Esophagus squamous epithelium (tissue), 5 donors: ENCODE measurements around the gene PRSS58. TPM values are rescaled to one million over a fixed set of nuclear protein-coding genes. Genes with fewer than 3 reads are reported as not detected.
A peak's percentile ranks its signal among the peaks of the same experiment; 100 is the strongest.

Experiments used
- DNase-seq: peaks from one replicate; lab custom pipeline; 2025; lab: John Stamatoyannopoulos, UW
- H3K27ac ChIP-seq, 4 donors: fragments of 200-600 bp; sonication (generic); one replicate each; pipeline ENCODE4 v1.5.1; 2016 to 2019; ENCODE audit warnings: mild to moderate bottlenecking in 1 of 4
- H3K27me3 ChIP-seq, 4 donors: fragments of 200-600 bp; sonication (generic); 1 replicate in 3 of 4; 2 replicates in 1 of 4; pipeline versions ENCODE4 v1.5.1 to v1.6.0; 2017 to 2021; ENCODE audit warnings: antibody characterized with exemption in 1 of 4
- H3K36me3 ChIP-seq, 3 donors: fragments of 200-600 bp; sonication (generic); one replicate each; pipeline ENCODE4 v1.5.1; 2016 to 2019
- H3K4me1 ChIP-seq, 3 donors: fragments of 200-600 bp; sonication (generic); one replicate each; pipeline ENCODE4 v1.5.1; 2017 to 2019
- H3K4me3 ChIP-seq, 4 donors: fragments of 200-600 bp; sonication (generic); 1 replicate in 3 of 4; 2 replicates in 1 of 4; pipeline ENCODE4 v1.5.1; 2016 to 2019; ENCODE audit warnings: mild to moderate bottlenecking in 2 of 4, moderate library complexity in 1 of 4
- H3K9me3 ChIP-seq, 3 donors: fragments of 200-600 bp; sonication (generic); one replicate each; pipeline ENCODE4 v1.5.1; 2016 to 2019
- CTCF ChIP-seq, 6 experiments: fragments of 450-650 bp in 4 of 6; fragments of 200-600 bp in 2 of 6; sonication (generic) in 2 of 6; IDR thresholded peaks; one replicate each; pipeline ENCODE4 v1.5.1; 2016 to 2019; ENCODE audit warnings: antibody characterized with exemption in 6 of 6, mild to moderate bottlenecking in 4 of 6, moderate library complexity in 4 of 6
- POLR2A ChIP-seq, 4 donors: fragments of 450-650 bp; IDR thresholded peaks; one replicate each; pipeline ENCODE4 v1.6.1; 2017; ENCODE audit warnings: antibody characterized with exemption in 4 of 4, mild to moderate bottlenecking in 4 of 4, moderate library complexity in 3 of 4
- WGBS, 2 donors: methylation state at CpG; one replicate each; pipeline ENCODE4 v1.1.5; 2018; 5-methylcytosine and 5-hydroxymethylcytosine counted together
- intact Hi-C: fragments of 100-400 bp; cut with DNase I; formaldehyde crosslinking; loops from one replicate; pipeline ENCODE4 v1.15.0; 2022
- total RNA-seq, 4 donors: library from RNA; depleted of rRNA; stranded (reverse); fragments of >200 nt; gene quantifications; one replicate each; pipeline ENCODE4 v1.1.0, GENCODE V29; 2016
- donor health status: DM: yes; HTN: yes; CAD: no.

PRSS58 gene
- total RNA-seq, 4 donors from 2014 or later = not detected

- no peaks in the 10 kb centered on the region for H3K27me3 ChIP-seq
- H3K9me3 ChIP-seq = no peaks in the 10 kb centered on the region
- WGBS, 2 donors = 36 to 51% methylated on average over 3 of the region's 3 CpGs
- H3K4me3 ChIP-seq = no peak overlapping the region
- H3K4me1 ChIP-seq = no peaks in the 10 kb centered on the region
- intact Hi-C loops = no loop called here
- no peaks in the 10 kb centered on the region for H3K36me3 ChIP-seq
- no peak for DNase-seq
- no peak overlapping the region for H3K27ac ChIP-seq
- TF ChIP-seq POLR2A (IDR thresholded peaks at IDR 0.05) = no peak
- no peak for TF ChIP-seq CTCF (IDR thresholded peaks at IDR 0.05)
Observed at GRCh38 chr7:142300689-142301088, 42.8 kb upstream of the PRSS58 start.

- Histone ChIP-seq H3K4me1 (no peaks in the 10 kb centered on the region), H3K27ac (no peak overlapping the region), H3K9me3 (no peaks in the 10 kb centered on the region), H3K36me3 (no peaks in the 10 kb centered on the region), H3K27me3 (no peaks in the 10 kb centered on the region), H3K4me3 (no peak overlapping the region)
- no peak for DNase-seq
- TF ChIP-seq POLR2A (IDR thresholded peaks at IDR 0.05) (no peak), CTCF (IDR thresholded peaks at IDR 0.05) (no peak)
- 48 to 62% methylated on average over 4 to 10 of the region's 10 CpGs for WGBS, 2 donors
- intact Hi-C loops = no loop called here
Observed at GRCh38 chr7:142299237-142299781, 41.5 kb upstream of the PRSS58 start.

GRCh38 chr7:142298627-142299026 is 40.8 kb upstream of the PRSS58 start:
- no peak for DNase-seq
- intact Hi-C loops = no loop called here
- WGBS, 2 donors = 33 to 49% methylated on average over 5 of the region's 5 CpGs
- no peaks in the 10 kb centered on the region for H3K36me3 ChIP-seq
- no peak overlapping the region for H3K27ac ChIP-seq
- no peaks in the 10 kb centered on the region for H3K27me3 ChIP-seq
- H3K4me1 ChIP-seq = no peaks in the 10 kb centered on the region
- no peak for TF ChIP-seq CTCF (IDR thresholded peaks at IDR 0.05)
- TF ChIP-seq POLR2A (IDR thresholded peaks at IDR 0.05) = no peak
- no peaks in the 10 kb centered on the region for H3K9me3 ChIP-seq
- no peak overlapping the region for H3K4me3 ChIP-seq

DNA sequence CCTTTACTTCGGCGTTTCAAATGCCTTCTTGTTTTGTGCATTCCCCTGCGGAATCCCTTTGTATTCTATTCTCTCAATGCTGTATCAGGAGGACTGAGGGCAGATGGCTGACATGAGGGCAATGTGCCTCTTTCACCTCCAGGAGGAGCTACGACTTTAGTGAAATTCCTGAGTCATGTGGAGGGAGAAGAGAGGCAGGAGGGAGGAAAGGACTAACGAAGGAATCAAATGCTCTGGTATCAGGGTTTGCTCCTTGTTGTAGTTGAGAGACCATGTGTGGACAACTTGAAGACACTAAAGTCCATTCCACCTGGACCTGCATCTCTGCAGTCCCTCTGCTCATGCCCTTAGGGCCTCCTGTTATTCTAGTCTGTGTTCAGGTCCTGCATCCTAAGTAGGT is 40.2 kb upstream of the PRSS58 start:
- no peak for DNase-seq
- intact Hi-C loops = no loop called here
- 39 to 51% methylated on average over 4 to 5 of the region's 5 CpGs for WGBS, 2 donors
- Histone ChIP-seq H3K9me3 (no peaks in the 10 kb centered on the region), H3K4me1 (no peaks in the 10 kb centered on the region), H3K27me3 (no peaks in the 10 kb centered on the region), H3K27ac (no peak overlapping the region), H3K4me3 (no peak overlapping the region), H3K36me3 (no peaks in the 10 kb centered on the region)
- peak in 1 of 6 experiments; percentile 13 for TF ChIP-seq CTCF (IDR thresholded peaks at IDR 0.05)
- TF ChIP-seq POLR2A (IDR thresholded peaks at IDR 0.05) = no peak

DNA sequence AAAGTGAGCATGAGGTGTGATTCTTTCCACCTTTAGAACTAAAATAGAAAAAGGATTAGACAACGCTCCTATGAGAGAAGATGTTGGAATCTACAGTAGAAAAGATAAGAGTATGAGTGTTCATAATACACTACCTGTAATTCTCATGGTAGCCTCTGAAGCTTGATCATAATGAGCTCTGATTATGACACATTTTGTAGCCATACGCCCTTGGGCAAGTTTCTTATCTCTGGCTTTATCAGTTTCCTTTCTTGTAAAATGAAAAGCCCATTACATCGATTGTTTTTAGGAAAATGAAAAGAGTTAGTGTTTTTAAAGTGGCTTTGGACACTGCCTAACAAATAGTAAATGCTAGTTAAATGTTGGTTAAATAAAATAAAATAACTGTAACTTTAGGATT is 22.4 kb upstream of the PRSS58 start:
- H3K36me3 ChIP-seq = no peaks in the 10 kb centered on the region
- 36 to 48% methylated on average over 3 of the region's 3 CpGs for WGBS, 2 donors
- no peaks in the 10 kb centered on the region for H3K27me3 ChIP-seq
- intact Hi-C loops = no loop called here
- TF ChIP-seq CTCF (IDR thresholded peaks at IDR 0.05) (no peak), POLR2A (IDR thresholded peaks at IDR 0.05) (no peak)
- H3K27ac ChIP-seq = no peak overlapping the region
- no peak overlapping the region for H3K4me3 ChIP-seq
- DNase-seq = no peak
- peaks cover 0 to 4% (median 0%) of the 10 kb centered on the region in 3 donors for H3K9me3 ChIP-seq
- no peaks in the 10 kb centered on the region for H3K4me1 ChIP-seq
